GM19351 (cell line): ENCODE measurements around the gene LRRC14B.
"Not testable (repeated sequence)": the region's sequence is repeated elsewhere in the genome, so short reads cannot be mapped to it uniquely, and the experiment has no call there.

ENCODE experiments used
- ATAC-seq: cut with Tn5 transposase; IDR thresholded peaks from one replicate; pipeline ENCODE4 v1.9.1; 2021; ENCODE audit warnings: mild to moderate bottlenecking, moderate library complexity; ENCODE audit not compliant: unreplicated experiment

LRRC14B gene

DNA sequence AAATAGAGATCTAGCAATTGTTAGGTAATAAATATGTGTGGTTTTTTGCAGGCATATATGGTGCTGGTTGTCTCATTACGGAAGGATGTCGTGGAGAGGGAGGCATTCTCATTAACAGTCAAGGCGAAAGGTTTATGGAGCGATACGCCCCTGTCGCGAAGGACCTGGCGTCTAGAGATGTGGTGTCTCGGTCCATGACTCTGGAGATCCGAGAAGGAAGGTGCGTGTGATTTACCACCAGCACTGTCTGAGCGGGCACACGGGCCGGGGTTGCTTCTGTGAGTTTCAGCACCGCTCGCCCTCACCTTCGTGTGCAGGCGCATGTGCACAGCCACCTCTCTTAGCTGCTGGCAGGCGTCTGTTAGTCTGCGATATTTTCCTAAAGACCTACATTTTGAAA is 42.1 kb downstream of the LRRC14B start:
- ATAC-seq: not testable (repeated sequence)

DNA sequence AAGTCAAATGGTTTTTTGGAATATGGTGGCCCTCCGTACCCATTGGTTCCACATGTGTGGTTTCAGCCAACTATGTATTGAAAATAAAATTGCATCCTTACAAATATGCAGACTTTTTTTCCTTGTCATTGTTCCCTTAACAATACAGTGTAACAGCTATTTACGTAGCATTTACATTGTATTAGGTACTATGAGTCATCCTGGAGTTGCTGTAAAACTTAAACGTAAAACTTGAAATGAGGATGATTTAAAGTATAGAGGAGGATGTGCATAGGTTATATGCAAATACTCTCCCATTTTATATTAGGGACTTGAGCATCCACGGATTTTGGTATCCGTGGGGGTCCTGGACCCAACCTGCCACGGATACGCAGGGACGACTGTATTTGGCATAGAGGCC is 43.2 kb downstream of the LRRC14B start:
- no peak for ATAC-seq

DNA sequence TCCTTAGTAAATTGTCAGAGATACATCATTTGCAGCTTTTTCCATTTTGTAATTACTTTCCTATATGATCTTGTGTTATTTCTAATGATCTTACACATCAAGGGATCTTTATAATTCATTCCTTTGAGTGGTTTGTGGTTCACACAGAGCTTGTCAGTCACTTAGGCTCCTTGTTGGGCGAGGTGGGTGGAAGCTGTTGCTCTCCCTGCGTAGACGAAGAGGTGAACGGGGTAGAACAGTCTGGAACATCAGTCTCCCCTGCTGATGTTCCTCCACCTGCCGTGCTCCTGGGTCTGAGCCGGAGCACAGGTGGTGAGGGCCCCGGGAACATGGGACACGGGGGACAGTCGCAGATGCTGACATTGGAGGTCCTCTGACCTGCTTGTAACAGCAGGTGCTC is 44.2 kb downstream of the LRRC14B start:
- not testable (repeated sequence) for ATAC-seq

DNA sequence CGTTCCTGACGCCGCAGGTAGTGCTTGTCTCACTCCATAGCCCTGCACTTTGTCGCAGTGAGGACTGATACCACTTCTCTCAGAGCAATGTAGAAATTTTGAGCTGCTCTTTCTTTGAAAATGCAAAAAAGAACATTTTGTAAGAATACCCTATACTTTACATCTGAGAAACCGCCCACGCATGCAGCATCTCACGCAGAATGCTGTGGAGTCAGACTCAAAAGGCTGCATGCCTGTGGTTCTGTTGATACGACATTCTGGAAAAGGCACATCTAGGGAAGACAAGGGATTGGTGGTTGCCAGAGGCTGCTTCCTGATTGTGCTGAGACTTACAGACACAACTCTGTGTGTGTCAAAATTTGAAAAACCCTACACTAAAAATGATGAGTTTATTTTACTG is 46.6 kb downstream of the LRRC14B start:
- ATAC-seq: not testable (repeated sequence)

DNA sequence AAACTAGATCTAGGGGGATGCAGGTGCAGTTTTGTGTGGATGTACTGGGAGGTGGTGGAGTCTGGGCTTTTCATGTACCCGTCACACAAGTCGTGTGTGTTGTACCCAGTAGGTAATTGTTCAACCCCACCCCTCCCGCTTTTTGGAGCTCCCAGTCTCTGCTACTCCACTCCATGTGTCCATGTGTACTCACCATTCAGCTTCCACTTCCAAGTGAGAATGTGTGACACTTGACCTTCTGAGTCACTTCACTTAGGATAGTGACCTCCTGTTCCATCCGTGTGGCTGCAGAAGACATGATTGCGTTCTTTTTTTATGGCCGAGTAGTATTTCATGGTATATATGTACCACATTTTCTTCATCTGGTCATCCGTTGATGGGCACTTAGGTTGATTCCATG is 49.3 kb downstream of the LRRC14B start:
- not testable (repeated sequence) for ATAC-seq

DNA sequence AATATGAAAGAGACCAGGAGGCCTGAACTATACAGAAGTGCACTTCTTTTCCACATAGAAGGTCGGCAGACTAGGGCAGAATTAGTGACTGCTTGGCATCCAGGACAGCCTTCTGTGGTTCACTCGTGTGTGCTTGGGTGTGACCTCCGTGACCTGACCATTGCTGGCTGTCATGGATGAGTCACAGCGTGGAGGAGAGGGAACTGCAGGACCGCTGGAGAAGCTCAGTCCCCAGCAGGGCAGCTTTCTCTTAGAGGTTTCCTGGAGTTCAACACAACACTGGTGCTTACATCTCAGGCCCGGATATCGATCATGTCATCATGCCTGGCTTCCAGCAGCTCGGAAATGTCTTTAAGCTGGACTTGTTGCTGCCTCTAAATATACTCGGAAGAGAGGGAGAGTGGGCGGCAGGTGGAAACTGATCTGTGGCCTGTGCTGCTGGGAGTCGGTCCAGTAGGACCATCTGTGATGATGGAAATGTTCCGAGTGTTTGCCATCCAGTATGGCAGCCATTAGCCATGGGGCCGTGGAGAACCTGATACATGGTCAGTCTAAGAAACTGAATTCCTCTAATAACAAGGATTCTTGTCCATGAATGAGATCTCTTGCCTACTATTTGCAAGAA is 49.9 kb downstream of the LRRC14B start:
- ATAC-seq: not testable (repeated sequence)

DNA sequence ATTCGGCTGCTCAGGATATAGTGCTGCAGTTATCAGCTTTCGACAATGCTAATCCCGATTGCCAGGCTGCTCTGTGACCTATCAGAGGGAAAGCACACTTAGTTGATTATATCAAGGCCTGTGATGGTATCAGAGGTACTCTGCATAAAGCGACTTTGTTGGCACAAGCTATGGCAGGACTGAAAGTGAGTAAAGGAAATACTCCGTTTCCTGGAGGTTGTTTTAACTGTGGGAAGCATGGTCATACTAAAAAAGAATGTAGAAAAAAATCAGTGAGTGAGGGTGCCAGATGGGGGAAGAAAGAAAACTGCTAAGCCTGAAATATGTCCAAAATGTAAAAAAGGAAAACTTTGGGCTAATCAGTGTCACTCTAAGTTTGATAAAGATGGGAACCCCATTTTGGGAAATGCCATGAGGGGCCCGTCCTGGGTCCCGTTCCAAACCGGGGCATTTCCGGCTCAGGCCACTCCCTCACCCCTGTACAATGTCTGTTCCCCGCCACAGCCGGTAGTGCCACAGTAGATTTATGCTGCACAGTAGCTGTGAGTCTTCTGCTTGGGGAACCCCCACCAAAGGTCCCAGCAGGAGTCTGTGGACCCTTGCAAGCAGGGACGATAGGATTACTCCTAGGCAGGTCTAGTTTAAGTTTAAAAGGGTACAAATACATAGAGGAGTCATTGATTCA is 52.5 kb downstream of the LRRC14B start:
- ATAC-seq: not testable (repeated sequence)

DNA sequence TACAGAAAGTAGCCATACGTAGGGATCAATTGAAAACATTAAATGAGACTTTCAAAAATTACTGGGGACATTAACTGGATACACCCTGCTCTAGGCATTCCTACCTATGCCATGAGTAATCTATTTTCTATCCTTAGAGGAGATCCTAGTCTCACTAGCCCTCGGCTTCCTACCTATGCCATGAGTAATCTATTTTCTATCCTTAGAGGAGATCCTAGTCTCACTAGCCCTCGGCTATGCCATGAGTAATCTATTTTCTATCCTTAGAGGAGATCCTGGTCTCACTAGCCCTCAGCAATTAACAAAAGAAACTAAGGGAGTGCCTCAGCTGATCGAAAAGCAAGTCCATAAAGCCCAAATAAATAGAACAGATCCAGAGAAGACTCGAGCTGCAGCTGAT is 54.4 kb downstream of the LRRC14B start:
- not testable (repeated sequence) for ATAC-seq
